Endodermal cell (in vitro differentiated cells): ENCODE results near the gene GFOD2. TPM values are rescaled to one million over a fixed set of nuclear protein-coding genes. Genes with fewer than 3 reads are reported as not detected.

Experiments
- DNase-seq: peaks from one replicate; pipeline ENCODE4 v3.0.0-alpha.2; 2017
- H3K27ac ChIP-seq: 2 replicates; pipeline ENCODE4 v1.5.1; 2013; ENCODE audit warnings: mild to moderate bottlenecking, low read depth, low read length, moderate library complexity
- H3K27me3 ChIP-seq: 2 replicates; pipeline ENCODE4 v1.6.1; 2013; ENCODE audit warnings: mild to moderate bottlenecking, low read length, moderate library complexity; ENCODE audit not compliant: insufficient read depth, control insufficient read depth, poor library complexity, severe bottlenecking
- H3K36me3 ChIP-seq: 2 replicates; pipeline ENCODE4 v1.7.0; 2013; ENCODE audit warnings: mild to moderate bottlenecking, low read length, moderate library complexity; ENCODE audit not compliant: control insufficient read depth, insufficient read depth
- H3K4me1 ChIP-seq: one replicate; pipeline ENCODE4 v1.7.0; 2013; ENCODE audit warnings: low read length; ENCODE audit not compliant: control insufficient read depth, insufficient read depth
- H3K4me3 ChIP-seq: 2 replicates; pipeline ENCODE4 v1.5.1; 2013; ENCODE audit warnings: mild to moderate bottlenecking, low read length, moderate library complexity
- H3K9ac ChIP-seq: 2 replicates; pipeline ENCODE4 v1.6.1; 2013; ENCODE audit warnings: mild to moderate bottlenecking, low read length, moderate library complexity; ENCODE audit not compliant: poor library complexity, severe bottlenecking; ENCODE audit errors: extremely low read depth
- H3K9me3 ChIP-seq: 2 replicates; pipeline ENCODE4 v1.6.1; 2013; ENCODE audit warnings: mild to moderate bottlenecking, low read length, moderate library complexity; ENCODE audit not compliant: control insufficient read depth
- H3K27ac Mint-ChIP-seq: 2 replicates; pipeline ENCODE4 v1.8.0; 2020; ENCODE audit warnings: mixed read lengths
- H3K27me3 Mint-ChIP-seq: 2 replicates; pipeline ENCODE4 v1.8.0; 2021; ENCODE audit warnings: mild to moderate bottlenecking, mixed read lengths; ENCODE audit not compliant: insufficient read depth
- H3K36me3 Mint-ChIP-seq: 2 replicates; pipeline ENCODE4 v1.8.0; 2020; ENCODE audit warnings: low read depth, mixed read lengths
- H3K4me1 Mint-ChIP-seq: 2 replicates; pipeline ENCODE4 v1.8.0; 2020; ENCODE audit warnings: mixed read lengths
- H3K4me3 Mint-ChIP-seq: 2 replicates; pipeline ENCODE4 v1.8.0; 2020; ENCODE audit warnings: mild to moderate bottlenecking, moderate library complexity, mixed read lengths
- H3K9me3 Mint-ChIP-seq: 2 replicates; pipeline ENCODE4 v1.8.0; 2020; ENCODE audit warnings: mild to moderate bottlenecking, mixed read lengths
- WGBS, 2 experiments: methylation state at CpG; one replicate each; pipeline versions ENCODE4 v1.1.5 to v1.1.7; 2013; ENCODE audit warnings: missing lambda C conversion rate in 2 of 2, mixed read lengths in 1 of 2; ENCODE audit not compliant: insufficient coverage in 1 of 2, insufficient read length in 1 of 2; 5-methylcytosine and 5-hydroxymethylcytosine counted together
- total RNA-seq, 2 donors: library from RNA; stranded (reverse); fragmentation: NEBNext Ultra II Directional in 1 of 2; extraction: Animal tissue kit (Norgen Biotek cat#: 25700) in 1 of 2; gene quantifications; 2 replicates in 1 of 2; 3 replicates in 1 of 2; pipeline ENCODE4 v1.2.1, GENCODE V29; 2021
- TF ChIP-seq, protein P1 (sequence below): fragments of 200-600 bp; sonication (generic); conservative IDR thresholded peaks from 2 replicates; pipeline ENCODE4 v1.5.0; 2021; ENCODE audit warnings: antibody characterized with exemption, mild to moderate bottlenecking

GFOD2 gene
- total RNA-seq, 2 donors from 2014 or later, result 18.2 to 21.2 TPM

DNA sequence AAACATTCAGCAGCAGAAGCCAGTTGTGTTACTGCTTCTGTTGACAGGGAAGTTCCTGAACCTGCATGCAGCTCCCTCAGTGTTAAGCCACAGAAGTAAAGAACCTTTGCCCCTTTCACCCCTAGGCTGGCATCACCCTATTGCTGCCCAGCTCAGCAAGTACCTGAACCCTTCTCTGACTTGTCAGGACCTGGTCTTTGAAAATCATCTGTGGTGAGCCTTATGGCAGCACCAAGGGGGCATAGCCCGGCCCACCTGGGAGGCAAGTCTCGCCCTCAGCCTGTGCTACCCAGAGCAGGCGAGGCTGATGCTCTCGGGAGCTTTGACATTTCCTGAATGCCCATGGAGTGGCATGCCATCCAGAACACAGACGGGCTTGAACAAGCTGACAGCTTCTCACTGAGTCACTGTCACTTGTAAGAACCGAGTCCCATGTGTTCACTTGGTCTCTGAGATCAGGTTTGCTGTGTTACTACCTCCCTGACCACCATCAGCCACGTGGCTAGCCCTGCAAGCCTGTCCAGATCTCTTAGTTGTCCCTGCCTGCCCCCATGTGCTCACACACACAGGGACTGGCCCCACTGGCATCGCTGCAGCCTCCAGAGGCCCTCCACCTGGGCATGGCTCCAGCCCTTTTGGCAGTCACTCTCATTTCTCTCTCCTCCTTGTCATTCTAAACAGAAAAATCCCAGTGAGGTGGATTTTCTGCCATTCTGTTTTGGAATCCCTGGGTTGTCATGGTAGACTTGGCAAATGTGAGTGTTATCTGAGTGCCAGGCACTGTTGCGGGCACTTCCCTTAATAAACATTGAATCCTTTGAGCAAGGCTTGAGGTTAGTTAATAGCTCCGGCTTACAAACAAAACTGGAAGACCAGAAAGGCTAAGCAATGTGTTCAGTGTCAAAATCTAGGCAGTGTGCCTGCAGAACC lies 77.1 kb downstream of the GFOD2 start:
- no peaks in the 10 kb centered on the region for H3K9me3 Mint-ChIP-seq
- H3K27me3 Mint-ChIP-seq, result peaks cover 26% of the 10 kb centered on the region
- no peak overlapping the region for H3K4me3 Mint-ChIP-seq
- Histone ChIP-seq H3K4me1 (no peaks in the 10 kb centered on the region), H3K27me3 (no peaks in the 10 kb centered on the region), H3K9me3 (no peaks in the 10 kb centered on the region), H3K4me3 (no peak overlapping the region), H3K9ac (no peak overlapping the region), H3K27ac (no peak overlapping the region), H3K36me3 (peaks cover 20% of the 10 kb centered on the region)
- H3K36me3 Mint-ChIP-seq, result peaks cover 30% of the 10 kb centered on the region
- no peak for DNase-seq
- TF ChIP-seq, protein P1, sequence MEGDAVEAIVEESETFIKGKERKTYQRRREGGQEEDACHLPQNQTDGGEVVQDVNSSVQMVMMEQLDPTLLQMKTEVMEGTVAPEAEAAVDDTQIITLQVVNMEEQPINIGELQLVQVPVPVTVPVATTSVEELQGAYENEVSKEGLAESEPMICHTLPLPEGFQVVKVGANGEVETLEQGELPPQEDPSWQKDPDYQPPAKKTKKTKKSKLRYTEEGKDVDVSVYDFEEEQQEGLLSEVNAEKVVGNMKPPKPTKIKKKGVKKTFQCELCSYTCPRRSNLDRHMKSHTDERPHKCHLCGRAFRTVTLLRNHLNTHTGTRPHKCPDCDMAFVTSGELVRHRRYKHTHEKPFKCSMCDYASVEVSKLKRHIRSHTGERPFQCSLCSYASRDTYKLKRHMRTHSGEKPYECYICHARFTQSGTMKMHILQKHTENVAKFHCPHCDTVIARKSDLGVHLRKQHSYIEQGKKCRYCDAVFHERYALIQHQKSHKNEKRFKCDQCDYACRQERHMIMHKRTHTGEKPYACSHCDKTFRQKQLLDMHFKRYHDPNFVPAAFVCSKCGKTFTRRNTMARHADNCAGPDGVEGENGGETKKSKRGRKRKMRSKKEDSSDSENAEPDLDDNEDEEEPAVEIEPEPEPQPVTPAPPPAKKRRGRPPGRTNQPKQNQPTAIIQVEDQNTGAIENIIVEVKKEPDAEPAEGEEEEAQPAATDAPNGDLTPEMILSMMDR, result no peak
- 83 to 85% methylated on average over 7 to 10 of the region's 10 CpGs for WGBS, 2 experiments
- no peak overlapping the region for H3K27ac Mint-ChIP-seq
- H3K4me1 Mint-ChIP-seq, result no peaks in the 10 kb centered on the region

DNA sequence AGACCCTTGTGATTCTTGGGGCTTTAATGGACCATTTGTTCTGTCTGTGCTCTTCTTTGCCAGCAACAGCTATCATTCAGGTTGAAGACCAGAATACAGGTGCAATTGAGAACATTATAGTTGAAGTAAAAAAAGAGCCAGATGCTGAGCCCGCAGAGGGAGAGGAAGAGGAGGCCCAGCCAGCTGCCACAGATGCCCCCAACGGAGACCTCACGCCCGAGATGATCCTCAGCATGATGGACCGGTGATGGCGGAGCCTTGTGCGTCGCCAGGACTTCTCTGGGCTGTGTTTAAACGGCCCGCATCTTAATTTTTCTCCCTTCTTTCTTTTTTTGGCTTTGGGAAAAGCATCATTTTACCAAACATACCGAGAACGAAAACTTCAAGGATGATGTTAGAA lies 81.5 kb downstream of the GFOD2 start:
- Histone ChIP-seq H3K4me1 (no peaks in the 10 kb centered on the region), H3K9me3 (no peaks in the 10 kb centered on the region), H3K9ac (no peak overlapping the region), H3K27me3 (no peaks in the 10 kb centered on the region), H3K36me3 (peaks cover 57% of the 10 kb centered on the region), H3K4me3 (no peak overlapping the region), H3K27ac (no peak overlapping the region)
- Mint-ChIP-seq H3K27me3 (no peaks in the 10 kb centered on the region), H3K9me3 (no peaks in the 10 kb centered on the region), H3K36me3 (peaks cover 52% of the 10 kb centered on the region), H3K27ac (no peak overlapping the region), H3K4me3 (no peak overlapping the region), H3K4me1 (no peaks in the 10 kb centered on the region)
- TF ChIP-seq, protein P1, result no peak
- 94 to 97% methylated on average over 12 of the region's 12 CpGs for WGBS, 2 experiments
- no peak for DNase-seq

DNA sequence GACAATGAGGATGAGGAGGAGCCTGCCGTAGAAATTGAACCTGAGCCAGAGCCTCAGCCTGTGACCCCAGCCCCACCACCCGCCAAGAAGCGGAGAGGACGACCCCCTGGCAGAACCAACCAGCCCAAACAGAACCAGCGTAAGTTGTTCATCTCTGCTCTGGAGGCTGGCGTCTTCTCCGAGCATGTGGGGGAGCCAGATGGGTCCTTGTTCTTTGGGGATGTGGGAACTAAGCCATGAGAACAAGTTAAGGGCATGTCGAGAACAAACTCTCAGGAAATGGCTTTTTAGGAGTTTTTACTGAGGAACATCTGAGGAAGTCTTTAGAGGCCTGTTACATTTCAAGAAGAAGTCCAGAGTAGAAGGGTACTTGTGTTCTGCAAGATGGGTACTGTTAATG lies 82.4 kb downstream of the GFOD2 start:
- H3K4me1 ChIP-seq, result no peaks in the 10 kb centered on the region
- H3K9me3 Mint-ChIP-seq, result no peaks in the 10 kb centered on the region
- no peaks in the 10 kb centered on the region for H3K4me1 Mint-ChIP-seq
- peaks cover 60% of the 10 kb centered on the region for H3K36me3 Mint-ChIP-seq
- no peaks in the 10 kb centered on the region for H3K27me3 ChIP-seq
- no peak for DNase-seq
- H3K4me3 Mint-ChIP-seq, result no peak overlapping the region
- H3K4me3 ChIP-seq, result no peak overlapping the region
- no peak overlapping the region for H3K27ac Mint-ChIP-seq
- TF ChIP-seq, protein P1, result no peak
- no peak overlapping the region for H3K27ac ChIP-seq
- H3K36me3 ChIP-seq, result peaks cover 66% of the 10 kb centered on the region
- H3K9ac ChIP-seq, result no peak overlapping the region
- H3K27me3 Mint-ChIP-seq, result no peaks in the 10 kb centered on the region
- WGBS, 2 experiments, result 95 to 100% methylated on average over 4 to 8 of the region's 8 CpGs
- H3K9me3 ChIP-seq, result no peaks in the 10 kb centered on the region
